A549 treated with ZK216348 at 1 μM for 4 hours (cell line): ENCODE results near the gene RDM1. TPM values are rescaled to one million over a fixed set of nuclear protein-coding genes. Genes with fewer than 3 reads are reported as not detected.

Experiments used
- total RNA-seq: library from RNA; stranded (reverse); fragments of 200-300 nt; extraction: Qiagen RNA extraction; gene quantifications from 5 replicates; pipeline ENCODE4 v1.2.3, GENCODE V29; 2022; ENCODE audit warnings: low read depth

The RDM1 gene, protein sequence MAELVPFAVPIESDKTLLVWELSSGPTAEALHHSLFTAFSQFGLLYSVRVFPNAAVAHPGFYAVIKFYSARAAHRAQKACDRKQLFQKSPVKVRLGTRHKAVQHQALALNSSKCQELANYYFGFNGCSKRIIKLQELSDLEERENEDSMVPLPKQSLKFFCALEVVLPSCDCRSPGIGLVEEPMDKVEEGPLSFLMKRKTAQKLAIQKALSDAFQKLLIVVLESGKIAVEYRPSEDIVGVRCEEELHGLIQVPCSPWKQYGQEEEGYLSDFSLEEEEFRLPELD
- 2.7 to 6.7 TPM (median 3.7 TPM) in 5 replicates for total RNA-seq

DNA sequence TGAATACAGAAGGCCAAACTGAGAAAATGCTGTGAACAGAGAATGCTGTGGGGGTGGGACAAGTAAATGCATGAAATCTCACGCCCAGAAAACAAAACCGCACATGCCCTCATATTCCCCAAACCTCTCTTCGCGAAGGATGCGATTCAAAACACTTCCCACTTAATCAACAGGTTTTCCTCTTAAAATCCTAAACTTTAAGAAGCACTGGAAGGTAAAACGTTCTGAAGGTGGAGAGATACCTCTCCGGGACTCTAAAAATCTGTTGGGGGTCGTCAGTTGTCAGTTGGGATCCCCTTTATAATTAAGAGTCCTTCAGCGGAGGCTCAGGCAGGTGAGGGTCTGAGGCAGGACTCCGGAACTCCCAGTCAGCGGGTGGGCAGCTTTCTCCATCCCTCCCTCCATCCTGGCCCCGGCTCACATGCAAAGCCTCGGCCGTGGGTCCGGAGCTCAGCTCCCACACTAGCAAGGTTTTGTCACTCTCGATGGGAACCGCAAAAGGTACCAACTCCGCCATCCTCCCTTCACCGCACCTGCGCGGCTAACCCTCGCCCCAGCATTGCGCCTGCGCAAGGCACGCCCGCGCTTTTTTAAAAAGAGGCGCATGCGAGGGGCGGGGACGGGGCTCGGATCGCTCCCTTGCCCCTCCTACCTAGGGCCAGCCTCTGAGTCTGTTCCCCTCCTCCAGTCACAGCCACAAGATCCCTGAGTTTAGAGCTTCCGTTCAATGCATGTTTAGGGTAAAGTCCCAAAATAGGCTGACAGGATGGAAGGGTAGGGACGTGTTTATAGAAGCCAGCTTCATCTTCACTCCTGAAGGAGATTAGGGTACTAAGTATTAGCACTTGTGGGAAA is at the start of gene RDM1:
Gene RDM1 (minus strand): TSS at position 563 of the 855 bp plus-strand sequence. CDS start 46 bp downstream, at position 517.

DNA sequence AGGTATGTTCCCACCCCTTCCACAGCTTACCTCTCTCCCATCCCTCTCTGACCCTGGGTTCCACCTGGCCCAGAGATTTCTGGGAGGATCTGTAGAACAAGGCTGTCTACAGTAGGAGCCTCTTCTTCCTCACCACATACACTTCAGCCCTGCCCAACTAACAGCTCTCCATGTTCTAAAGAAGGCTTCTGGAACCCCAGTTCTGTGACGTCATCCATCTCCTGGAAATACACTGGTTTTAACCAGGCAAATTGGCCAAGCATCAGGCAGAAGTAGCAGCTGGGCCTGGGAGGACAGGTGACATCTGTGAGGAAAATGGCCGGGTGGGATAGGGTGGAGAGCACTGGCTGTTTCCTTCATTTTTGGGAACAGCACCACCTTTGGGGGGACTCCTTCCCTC is 13.0 kb upstream of the RDM1 start, which contains the start of gene LYZL6:
Gene LYZL6 (minus strand): TSS at position 177 of the 400 bp plus-strand sequence. CDS start 4,357 bp downstream, outside the sequence.

GRCh38 chr17:35879773-35880654 is 50.6 kb downstream of the RDM1 start, which contains the start of gene CCL5:
TSS of gene CCL5 (minus strand) at chr17:35880360.

DNA sequence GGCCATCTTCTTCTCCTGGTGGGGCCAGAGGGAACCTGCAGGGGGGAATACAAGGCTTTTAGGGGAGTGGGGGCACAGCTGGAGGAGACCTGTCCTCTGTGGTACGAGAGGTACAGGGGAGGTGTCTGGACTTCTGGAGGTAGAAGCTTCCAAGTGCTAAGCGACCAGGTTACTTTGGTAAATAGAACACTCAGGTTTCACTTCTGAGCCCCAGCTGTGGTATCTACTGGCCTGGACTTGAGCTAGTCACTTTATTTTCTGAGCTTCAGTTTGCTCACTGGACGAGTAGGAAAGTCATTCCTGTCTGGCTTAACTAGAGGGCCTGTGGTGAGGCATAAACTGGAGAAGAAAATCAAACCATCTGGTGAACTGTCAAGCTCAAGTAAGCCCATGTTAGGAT is 61.8 kb downstream of the RDM1 start, which contains the start of gene HEATR9:
Gene HEATR9 (minus strand): TSS at position 155 of the 400 bp plus-strand sequence. CDS start 149 bp downstream, at position 6.

Other genes with a start within 250 kb of the RDM1 start
- gene RASL10B, start 199.1 kb downstream of the RDM1 start, total RNA-seq, result 0.12 to 0.15 TPM (median 0.14 TPM) in 4 of 5 replicates, not detected in the other
- 0.06 to 0.08 TPM in 2 of 5 replicates, not detected in the others for gene GAS2L2, start 177.5 kb downstream of the RDM1 start, total RNA-seq
- 0.38 to 0.56 TPM in 2 of 5 replicates, not detected in the others for gene C17orf50, start 169.9 kb downstream of the RDM1 start, total RNA-seq
- 2.7 to 8.4 TPM (median 7.1 TPM) in 5 replicates for gene MMP28, start 135.1 kb downstream of the RDM1 start, total RNA-seq
- gene TAF15, start 121.3 kb downstream of the RDM1 start, total RNA-seq, result 210 to 259 TPM (median 226 TPM) in 5 replicates
- gene HEATR9, start 61.9 kb downstream of the RDM1 start, total RNA-seq, result not detected in 5 replicates
- gene CCL5, start 50.4 kb downstream of the RDM1 start, total RNA-seq, result 1.0 to 2.3 TPM (median 1.5 TPM) in 5 replicates
- not detected in 5 replicates for gene LYZL6, start 12.9 kb upstream of the RDM1 start, total RNA-seq
- gene CCL16, start 50.7 kb upstream of the RDM1 start, total RNA-seq, result not detected in 5 replicates
- not detected in 5 replicates for gene CCL14, start 56.0 kb upstream of the RDM1 start, total RNA-seq
- gene CCL15, start 70.8 kb upstream of the RDM1 start, total RNA-seq, result not detected in 5 replicates
- gene CCL23, start 87.2 kb upstream of the RDM1 start, total RNA-seq, result not detected in 5 replicates
- 0.38 TPM in 1 of 5 replicates, not detected in the others for gene CCL18, start 133.5 kb upstream of the RDM1 start, total RNA-seq
- not detected in 5 replicates for gene CCL3, start 159.4 kb upstream of the RDM1 start, total RNA-seq
- gene CCL4, start 173.1 kb upstream of the RDM1 start, total RNA-seq, result not detected in 5 replicates
- gene TBC1D3B, start 245.9 kb upstream of the RDM1 start, total RNA-seq, result 1.5 to 4.3 TPM (median 3.4 TPM) in 5 replicates